HEK293 (cell line): ENCODE data around the gene PANK4.

Source experiments
- CTCF ChIA-PET: fragments of 350-600 bp; formaldehyde crosslinking; extraction: SDS; loops from one replicate; lab custom pipeline; 2021; ENCODE audit warnings: antibody characterized with exemption; lab: Yijun Ruan, JAX
- POLR2A ChIA-PET: fragments of 300-600 bp; formaldehyde crosslinking; extraction: SDS; loops from one replicate; lab custom pipeline; 2020; ENCODE audit warnings: antibody characterized with exemption, inconsistent platforms; lab: Yijun Ruan, JAX
- H3K27ac ChIP-seq: fragments of 200-500 bp; sonication (Bioruptor generic); 2 replicates; pipeline ENCODE4 v1.5.1; 2014; ENCODE audit warnings: low read depth, low read length, control low read depth, inconsistent platforms; ENCODE audit errors: extremely low read depth
- H3K36me3 ChIP-seq, 2 experiments: fragments of 200-500 bp in 1 of 2; sonication (Bioruptor generic) in 1 of 2; 1 replicate in 1 of 2; 2 replicates in 1 of 2; pipeline ENCODE4 v1.5.1; 2014 to 2017; ENCODE audit warnings: inconsistent platforms in 2 of 2, low read length in 2 of 2; ENCODE audit not compliant: control insufficient read depth in 2 of 2, insufficient read depth in 1 of 2
- H3K4me1 ChIP-seq: fragments of 200-500 bp; sonication (Bioruptor generic); 2 replicates; pipeline ENCODE4 v1.5.1; 2014; ENCODE audit warnings: mild to moderate bottlenecking, low read length, inconsistent platforms; ENCODE audit not compliant: control insufficient read depth, insufficient read depth
- H3K4me3 ChIP-seq: 2 replicates; pipeline ENCODE4 v1.5.1; 2011; ENCODE audit warnings: low read depth, mild to moderate bottlenecking, control low read depth, low read length, moderate library complexity
- H3K9me3 ChIP-seq: fragments of 200-500 bp; sonication (Bioruptor generic); 2 replicates; pipeline ENCODE4 v1.5.1; 2014; ENCODE audit warnings: low read depth, low read length, inconsistent platforms; ENCODE audit not compliant: control insufficient read depth, insufficient read depth
- GLIS2 ChIP-seq: fragments of 450-650 bp; formaldehyde crosslinking; IDR thresholded peaks from 2 replicates; pipeline ENCODE4 v1.5.1; 2016; ENCODE audit warnings: missing biosample characterization, missing genetic modification characterization
- SALL2 ChIP-seq: fragments of 450-650 bp; formaldehyde crosslinking; IDR thresholded peaks from 2 replicates; pipeline ENCODE4 v1.5.0; 2017; ENCODE audit warnings: missing biosample characterization, mild to moderate bottlenecking, missing genetic modification characterization, borderline replicate concordance
- SCRT1 ChIP-seq: fragments of 450-650 bp; formaldehyde crosslinking; IDR thresholded peaks from 2 replicates; pipeline ENCODE4 v1.5.1; 2016; ENCODE audit warnings: missing biosample characterization, missing genetic modification characterization, borderline replicate concordance
- ZBTB44 ChIP-seq: fragments of 450-650 bp; IDR thresholded peaks from 2 replicates; pipeline ENCODE4 v1.5.1; 2018; ENCODE audit warnings: missing biosample characterization, mild to moderate bottlenecking, missing genetic modification characterization
- ZBTB48 ChIP-seq: fragments of 450-650 bp; formaldehyde crosslinking; IDR thresholded peaks from 2 replicates; pipeline ENCODE4 v1.5.1; 2016; ENCODE audit warnings: missing biosample characterization, missing genetic modification characterization
- ZIC2 ChIP-seq: fragments of 450-650 bp; formaldehyde crosslinking; IDR thresholded peaks from 2 replicates; pipeline ENCODE4 v1.5.1; 2016; ENCODE audit warnings: missing biosample characterization, missing genetic modification characterization
- ZNF16 ChIP-seq: fragments of 450-650 bp; formaldehyde crosslinking; IDR thresholded peaks from 2 replicates; pipeline ENCODE4 v1.5.1; 2016; ENCODE audit warnings: low read depth, missing biosample characterization, missing genetic modification characterization
- ZNF274 ChIP-seq, 2 experiments: fragments of 200-500 bp in 1 of 2; fragments of 450-650 bp in 1 of 2; sonication (Bioruptor generic) in 1 of 2; formaldehyde crosslinking in 1 of 2; IDR thresholded peaks; 2 replicates each; pipeline versions ENCODE4 v1.5.1 to v1.6.1; 2014 to 2016; ENCODE audit warnings: borderline replicate concordance in 1 of 2, inconsistent platforms in 1 of 2, low read length in 1 of 2, missing biosample characterization in 1 of 2, missing genetic modification characterization in 1 of 2
- ZNF341 ChIP-seq: fragments of 450-650 bp; formaldehyde crosslinking; IDR thresholded peaks from 2 replicates; pipeline ENCODE4; 2016; ENCODE audit warnings: low read depth, missing biosample characterization, missing genetic modification characterization
- ZNF426 ChIP-seq: fragments of 450-650 bp; formaldehyde crosslinking; IDR thresholded peaks from 2 replicates; pipeline ENCODE4 v1.5.1; 2017; ENCODE audit warnings: missing biosample characterization, missing genetic modification characterization, mild to moderate bottlenecking, inconsistent platforms, moderate library complexity
- ZNF473 ChIP-seq: fragments of 450-650 bp; formaldehyde crosslinking; IDR thresholded peaks from 2 replicates; pipeline ENCODE4 v1.5.1; 2017; ENCODE audit warnings: missing biosample characterization, missing genetic modification characterization
- ZNF48 ChIP-seq: fragments of 450-650 bp; formaldehyde crosslinking; IDR thresholded peaks from 2 replicates; pipeline ENCODE4 v1.5.1; 2016; ENCODE audit warnings: missing biosample characterization, missing genetic modification characterization
- ZNF521 ChIP-seq: fragments of 450-650 bp; formaldehyde crosslinking; IDR thresholded peaks from 2 replicates; pipeline ENCODE4 v1.5.1; 2017; ENCODE audit warnings: missing biosample characterization, mild to moderate bottlenecking, missing genetic modification characterization
- ZNF600 ChIP-seq: fragments of 450-650 bp; formaldehyde crosslinking; IDR thresholded peaks from 2 replicates; pipeline ENCODE4 v1.5.1; 2016; ENCODE audit warnings: missing biosample characterization, missing genetic modification characterization
- ZNF621 ChIP-seq: fragments of 450-650 bp; formaldehyde crosslinking; IDR thresholded peaks from 2 replicates; pipeline ENCODE4 v1.5.1; 2017; ENCODE audit warnings: missing biosample characterization, missing genetic modification characterization
- ZNF629 ChIP-seq: fragments of 450-650 bp; formaldehyde crosslinking; IDR thresholded peaks from 2 replicates; pipeline ENCODE4 v1.5.1; 2017; ENCODE audit warnings: missing biosample characterization, missing genetic modification characterization
- ZNF704 ChIP-seq: fragments of 450-650 bp; formaldehyde crosslinking; IDR thresholded peaks from 2 replicates; pipeline ENCODE4 v1.5.1; 2016; ENCODE audit warnings: missing biosample characterization, missing genetic modification characterization
- ZNF792 ChIP-seq: fragments of 450-650 bp; formaldehyde crosslinking; IDR thresholded peaks from 2 replicates; pipeline ENCODE4 v1.5.1; 2016; ENCODE audit warnings: missing biosample characterization, missing genetic modification characterization
- TF ChIP-seq, protein P1 (sequence below): IDR thresholded peaks from 2 replicates; pipeline ENCODE4 v1.6.1; 2011; ENCODE audit warnings: mild to moderate bottlenecking, low read depth, low read length, borderline replicate concordance
- TF ChIP-seq, protein P2 (sequence below): sonication (generic); formaldehyde crosslinking; IDR thresholded peaks from 2 replicates; pipeline ENCODE4 v1.8.1; 2022; ENCODE audit warnings: mild to moderate bottlenecking, moderate library complexity, missing genetic modification reagents
- TF ChIP-seq, protein P3 (sequence below): fragments of 450-650 bp; formaldehyde crosslinking; IDR thresholded peaks from 2 replicates; pipeline ENCODE4 v1.5.1; 2016; ENCODE audit warnings: missing biosample characterization, missing genetic modification characterization

Gene PANK4

GRCh38 chr1:2502661-2503553 lies 23.5 kb downstream of the PANK4 start:
- ChIA-PET CTCF (no interaction called here), POLR2A (interaction anchor here (1.4 to 1.6 kb wide), 2 partner anchors 23 to 43 kb away, joined by 4 read pairs; partner anchors contain the start of gene PANK4)
- TF ChIP-seq ZNF274 (IDR thresholded peaks at IDR 0.05; ENCODE audit: low read length) (no peak), ZNF274 (tag by site-specific recombination; IDR thresholded peaks at IDR 0.05; ENCODE audit: borderline replicate concordance) (no peak), ZNF792 (tag by site-specific recombination) (no peak), ZNF426 (tag by site-specific recombination) (no peak), ZBTB48 (tag by site-specific recombination) (0 out of 2 replicates have a peak, but pooled peaks have one; percentile 31), ZIC2 (tag by site-specific recombination) (peak; percentile 59), ZNF341 (tag by site-specific recombination) (no peak), ZNF621 (tag by site-specific recombination) (no peak), SALL2 (tag by site-specific recombination) (no peak), ZBTB44 (tag by site-specific recombination) (no peak), ZNF16 (no peak), ZNF48 (no peak), ZNF629 (no peak), SCRT1 (tag by site-specific recombination) (no peak), ZNF473 (tag by site-specific recombination) (no peak), ZNF521 (tag by site-specific recombination) (no peak), GLIS2 (tag by site-specific recombination) (no peak), ZNF600 (tag by site-specific recombination) (0 out of 2 replicates have a peak, but pooled peaks have one; percentile 12), ZNF704 (tag by site-specific recombination) (no peak)
- TF ChIP-seq, protein P1, sequence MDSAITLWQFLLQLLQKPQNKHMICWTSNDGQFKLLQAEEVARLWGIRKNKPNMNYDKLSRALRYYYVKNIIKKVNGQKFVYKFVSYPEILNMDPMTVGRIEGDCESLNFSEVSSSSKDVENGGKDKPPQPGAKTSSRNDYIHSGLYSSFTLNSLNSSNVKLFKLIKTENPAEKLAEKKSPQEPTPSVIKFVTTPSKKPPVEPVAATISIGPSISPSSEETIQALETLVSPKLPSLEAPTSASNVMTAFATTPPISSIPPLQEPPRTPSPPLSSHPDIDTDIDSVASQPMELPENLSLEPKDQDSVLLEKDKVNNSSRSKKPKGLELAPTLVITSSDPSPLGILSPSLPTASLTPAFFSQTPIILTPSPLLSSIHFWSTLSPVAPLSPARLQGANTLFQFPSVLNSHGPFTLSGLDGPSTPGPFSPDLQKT: no peak
- TF ChIP-seq, protein P2, sequence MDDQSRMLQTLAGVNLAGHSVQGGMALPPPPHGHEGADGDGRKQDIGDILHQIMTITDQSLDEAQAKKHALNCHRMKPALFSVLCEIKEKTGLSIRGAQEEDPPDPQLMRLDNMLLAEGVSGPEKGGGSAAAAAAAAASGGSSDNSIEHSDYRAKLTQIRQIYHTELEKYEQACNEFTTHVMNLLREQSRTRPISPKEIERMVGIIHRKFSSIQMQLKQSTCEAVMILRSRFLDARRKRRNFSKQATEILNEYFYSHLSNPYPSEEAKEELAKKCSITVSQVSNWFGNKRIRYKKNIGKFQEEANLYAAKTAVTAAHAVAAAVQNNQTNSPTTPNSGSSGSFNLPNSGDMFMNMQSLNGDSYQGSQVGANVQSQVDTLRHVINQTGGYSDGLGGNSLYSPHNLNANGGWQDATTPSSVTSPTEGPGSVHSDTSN (CRISPR knock-in tag): no peak
- TF ChIP-seq, protein P3, sequence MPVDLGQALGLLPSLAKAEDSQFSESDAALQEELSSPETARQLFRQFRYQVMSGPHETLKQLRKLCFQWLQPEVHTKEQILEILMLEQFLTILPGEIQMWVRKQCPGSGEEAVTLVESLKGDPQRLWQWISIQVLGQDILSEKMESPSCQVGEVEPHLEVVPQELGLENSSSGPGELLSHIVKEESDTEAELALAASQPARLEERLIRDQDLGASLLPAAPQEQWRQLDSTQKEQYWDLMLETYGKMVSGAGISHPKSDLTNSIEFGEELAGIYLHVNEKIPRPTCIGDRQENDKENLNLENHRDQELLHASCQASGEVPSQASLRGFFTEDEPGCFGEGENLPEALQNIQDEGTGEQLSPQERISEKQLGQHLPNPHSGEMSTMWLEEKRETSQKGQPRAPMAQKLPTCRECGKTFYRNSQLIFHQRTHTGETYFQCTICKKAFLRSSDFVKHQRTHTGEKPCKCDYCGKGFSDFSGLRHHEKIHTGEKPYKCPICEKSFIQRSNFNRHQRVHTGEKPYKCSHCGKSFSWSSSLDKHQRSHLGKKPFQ (tag by site-specific recombination): no peak

More at GRCh38 chr1:2502661-2503553, 23.5 kb downstream of the PANK4 start:
- H3K4me3 ChIP-seq: no peak overlapping the region
- no peaks in the 10 kb centered on the region for H3K9me3 ChIP-seq
- no peak overlapping the region for H3K27ac ChIP-seq
- H3K36me3 ChIP-seq: peaks cover 0 to 12% of the 10 kb centered on the region in 2 experiments; a peak in 1 of 3 replicates
- no peaks in the 10 kb centered on the region for H3K4me1 ChIP-seq
